Large intestine (tissue), 1 donor: ENCODE results near the gene TECR. TPM values are rescaled to one million over a fixed set of nuclear protein-coding genes. Genes with fewer than 3 reads are reported as not detected.

ENCODE experiments used
- polyA plus RNA-seq: library from polyadenylated mRNA; unstranded; fragments of 120-200 nt; gene quantifications from one replicate; pipeline ENCODE4 v1.2.1, GENCODE V29; 2013

TECR gene
- polyA plus RNA-seq, 1 donor, result 236 TPM

Other genes with a start within 250 kb of the TECR start
- 54.3 TPM for gene ADGRE5, start 148.2 kb upstream of the TECR start, polyA plus RNA-seq
- gene DDX39A, start 110.3 kb upstream of the TECR start, polyA plus RNA-seq, result 69.2 TPM
- 65.3 TPM for gene PKN1, start 96.3 kb upstream of the TECR start, polyA plus RNA-seq
- gene PTGER1, start 54.2 kb upstream of the TECR start, polyA plus RNA-seq, result 0.97 TPM
- 43.7 TPM for gene GIPC1, start 33.5 kb upstream of the TECR start, polyA plus RNA-seq
- 101 TPM for gene DNAJB1, start 11.2 kb upstream of the TECR start, polyA plus RNA-seq
- gene NDUFB7, start 42.5 kb downstream of the TECR start, polyA plus RNA-seq, result 140 TPM
- gene CLEC17A, start 53.5 kb downstream of the TECR start, polyA plus RNA-seq, result 0.13 TPM
- 0.79 TPM for gene ADGRE3, start 145.2 kb downstream of the TECR start, polyA plus RNA-seq
- gene ZNF333, start 160.5 kb downstream of the TECR start, polyA plus RNA-seq, result 14.1 TPM
- 1.2 TPM for gene ADGRE2, start 249.0 kb downstream of the TECR start, polyA plus RNA-seq